Endothelial cell of umbilical vein (primary cell): ENCODE measurements around the gene BTG2. TPM values are rescaled to one million over a fixed set of nuclear protein-coding genes. Genes with fewer than 3 reads are reported as not detected.

ENCODE experiments used
- BruUV-seq: library from RNA; stranded (reverse); fragments of 400-500 nt; replicated peaks from 2 replicates; lab custom pipeline; 2021; lab: Mats Ljungman, UMichigan
- CTCF ChIA-PET: fragments of 300-600, 350-600 bp; sonication (Branson Sonifier 250); formaldehyde crosslinking; loops from one replicate; lab custom pipeline; 2021; ENCODE audit warnings: antibody characterized with exemption, inconsistent platforms; lab: Charles Lee
- POLR2A ChIA-PET: fragments of 300-600, 350-600 bp; sonication (Branson Sonifier 250); formaldehyde crosslinking; loops from one replicate; lab custom pipeline; 2021; ENCODE audit warnings: antibody characterized with exemption, inconsistent platforms; lab: Charles Lee
- DNase-seq: peaks from one replicate; pipeline ENCODE4 v3.0.0-alpha.2; 2011; ENCODE audit warnings: low read depth, low spot score
- FAIRE-seq: peaks from 2 replicates; lab custom pipeline; 2011; peaks lifted over from hg19 to GRCh38; lab: Jason Lieb, UNC
- H2AFZ ChIP-seq: 2 replicates; pipeline ENCODE4 v1.6.0; 2012; ENCODE audit warnings: low read depth, low read length, control low read depth, inconsistent platforms
- H3K27ac ChIP-seq: 2 replicates; pipeline ENCODE4 v1.5.1; 2011; ENCODE audit warnings: low read depth, mild to moderate bottlenecking, control low read depth, low read length, moderate library complexity; ENCODE audit not compliant: insufficient read depth
- H3K27me3 ChIP-seq, 2 experiments: 2 replicates each; pipeline versions ENCODE4 v1.6.0 to v1.6.1; 2011; ENCODE audit warnings: low read length in 2 of 2, mixed read lengths in 1 of 2; ENCODE audit not compliant: control insufficient read depth in 2 of 2, insufficient read depth in 2 of 2
- H3K36me3 ChIP-seq, 2 experiments: 2 replicates in 1 of 2; 3 replicates in 1 of 2; pipeline ENCODE4 v1.5.1; 2011; ENCODE audit warnings: low read length in 2 of 2, mild to moderate bottlenecking in 1 of 2, moderate library complexity in 1 of 2; ENCODE audit not compliant: control insufficient read depth in 2 of 2, insufficient read depth in 2 of 2; ENCODE audit errors: extremely low read depth in 1 of 2
- H3K4me1 ChIP-seq: 3 replicates; pipeline ENCODE4 v1.5.1; 2011; ENCODE audit warnings: mild to moderate bottlenecking, low read length; ENCODE audit not compliant: control insufficient read depth, insufficient read depth; ENCODE audit errors: extremely low read depth
- H3K4me2 ChIP-seq: 2 replicates; pipeline ENCODE4 v1.6.1; 2011; ENCODE audit warnings: low read length, control low read depth, mixed read lengths; ENCODE audit not compliant: insufficient read depth
- H3K4me3 ChIP-seq, 3 experiments: fragments of 200-600 bp in 1 of 3; sonication (generic), shearing (Covaris generic) in 1 of 3; replicated peaks in 1 of 3; 2 replicates each; pipeline ENCODE4 v1.5.1; 2011 to 2016; ENCODE audit warnings: control low read depth in 3 of 3, low read length in 3 of 3, mild to moderate bottlenecking in 2 of 3, inconsistent platforms in 1 of 3, low read depth in 1 of 3, moderate library complexity in 1 of 3; ENCODE audit not compliant: insufficient read depth in 1 of 3
- H3K79me2 ChIP-seq: 2 replicates; pipeline ENCODE4 v1.6.0; 2012; ENCODE audit warnings: low read length, inconsistent platforms; ENCODE audit not compliant: control insufficient read depth, insufficient read depth
- H3K9ac ChIP-seq: replicated peaks from 2 replicates; pipeline ENCODE3; 2011; ENCODE audit warnings: low read length, control low read depth; ENCODE audit not compliant: insufficient read depth; ENCODE audit errors: extremely low read depth
- H3K9me1 ChIP-seq: replicated peaks from 3 replicates; pipeline ENCODE4 v1.6.0; 2011; ENCODE audit warnings: mild to moderate bottlenecking, low read length; ENCODE audit not compliant: control insufficient read depth, insufficient read depth; ENCODE audit errors: extremely low read depth
- H3K9me3 ChIP-seq: replicated peaks from 2 replicates; pipeline ENCODE4 v1.5.1; 2012; ENCODE audit warnings: low read length, inconsistent platforms; ENCODE audit not compliant: control insufficient read depth, insufficient read depth
- H4K20me1 ChIP-seq: replicated peaks from 2 replicates; pipeline ENCODE3; 2011; ENCODE audit warnings: mild to moderate bottlenecking, low read length; ENCODE audit not compliant: control insufficient read depth, insufficient read depth; ENCODE audit errors: extremely low read depth
- EZH2 ChIP-seq: IDR thresholded peaks from 2 replicates; pipeline ENCODE4 v1.6.1; 2012; ENCODE audit warnings: borderline replicate concordance, low read depth, mild to moderate bottlenecking, moderate library complexity, low read length, inconsistent platforms; ENCODE audit not compliant: severe bottlenecking
- FOS ChIP-seq: IDR thresholded peaks from 2 replicates; pipeline ENCODE4 v1.6.1; 2011; ENCODE audit warnings: mild to moderate bottlenecking, low read length, moderate library complexity, borderline replicate concordance; ENCODE audit not compliant: insufficient read depth
- GATA2 ChIP-seq: IDR thresholded peaks from 2 replicates; pipeline ENCODE4 v1.7.0; 2011; ENCODE audit warnings: low read depth, mild to moderate bottlenecking, moderate library complexity, mixed read lengths, low read length; ENCODE audit not compliant: insufficient read length, insufficient read depth
- JUN ChIP-seq: IDR thresholded peaks from 2 replicates; pipeline ENCODE4 v1.6.1; 2011; ENCODE audit warnings: borderline replicate concordance, low read depth; ENCODE audit not compliant: insufficient read length, insufficient read depth
- MAX ChIP-seq: IDR thresholded peaks from 2 replicates; pipeline ENCODE4 v1.6.1; 2011; ENCODE audit not compliant: insufficient read depth, insufficient read length
- MYC ChIP-seq: IDR thresholded peaks from one replicate; pipeline ENCODE4 v1.6.1; 2011; ENCODE audit warnings: mild to moderate bottlenecking, low read depth, low read length
- POLR2A ChIP-seq: IDR thresholded peaks from 2 replicates; pipeline ENCODE4 v1.6.1; 2012; ENCODE audit warnings: low read depth, mild to moderate bottlenecking, control low read depth, low read length
- POLR2AphosphoS5 ChIP-seq: IDR thresholded peaks from 2 replicates; pipeline ENCODE4 v1.6.1; 2012; ENCODE audit warnings: low read depth, mild to moderate bottlenecking, control low read depth, low read length, moderate library complexity; ENCODE audit not compliant: insufficient read depth
- dilution Hi-C: fragments of 300-500 bp; cut with MboI; formaldehyde crosslinking; loops from one replicate; pipeline ENCODE4 v1.15.0; 2019; ENCODE audit warnings: low sequenced_read_pairs; ENCODE audit not compliant: extremely low pct_ligation_motif_present
- intact Hi-C: fragments of 100-400 bp; cut with micrococcal nuclease; formaldehyde crosslinking; loops from one replicate; pipeline ENCODE4 v1.10.0; 2022
- polyA plus RNA-seq, 4 experiments: library from polyadenylated mRNA; depleted of rRNA in 3 of 4; stranded (reverse) in 3 of 4; unstranded in 1 of 4; fragments of >200 nt; gene quantifications; 2 replicates each; pipeline versions ENCODE4 v1.2.1 to v1.2.3, GENCODE V29; 2011 to 2012; ENCODE audit warnings: missing spikeins in 1 of 4
- total RNA-seq: library from RNA; stranded (reverse); gene quantifications from 2 replicates; pipeline ENCODE4 v1.2.3, GENCODE V29; 2021
- TF ChIP-seq, protein P1 (sequence below), 2 donors: IDR thresholded peaks; 1 replicate in 1 of 2; 2 replicates in 1 of 2; pipeline ENCODE4 v1.5.1; 2011; ENCODE audit warnings: low read length in 2 of 2, mild to moderate bottlenecking in 2 of 2, moderate library complexity in 2 of 2, control low read depth in 1 of 2, inconsistent platforms in 1 of 2, low read depth in 1 of 2; ENCODE audit not compliant: insufficient read depth in 1 of 2; ENCODE audit errors: extremely low read depth in 1 of 2

The BTG2 gene
- total and polyA plus RNA-seq, 2 donors (not counting 3 experiments of a cell fraction or from before 2014, with no cell fraction given), result 35.6 to 50.1 TPM

GRCh38 chr1:203321273-203322052 is 16.1 kb downstream of the BTG2 start:
- dilution Hi-C loops (no loop called here), intact Hi-C loops (loop anchor here (10.0 kb wide), 1 partner anchor 287 kb away; no protein-coding TSS in a partner anchor)
- Histone ChIP-seq H3K27ac (no peak overlapping the region), H2AFZ (no peak overlapping the region), H3K4me1 (peaks cover 24% of the 10 kb centered on the region), H3K27me3 (peaks cover 12 to 29% of the 10 kb centered on the region in 2 experiments), H4K20me1 (no peaks in the 10 kb centered on the region), H3K36me3 (no peaks in the 10 kb centered on the region), H3K4me3 (no peak overlapping the region), H3K9me1 (no peaks in the 10 kb centered on the region), H3K9me3 (no peaks in the 10 kb centered on the region), H3K9ac (no peak overlapping the region), H3K4me2 (no peak overlapping the region), H3K79me2 (no peaks in the 10 kb centered on the region)
- ChIA-PET CTCF (interaction anchor here (0.9 to 30.6 kb wide), 10 partner anchors 11 to 286 kb away, joined by 3 to 1014 read pairs (median 7); no protein-coding TSS in a partner anchor), POLR2A (interaction anchor here (1.7 to 8.6 kb wide), 2 partner anchors 11 to 14 kb away, joined by 6 to 115 read pairs; partner anchors contain the start of gene BTG2)
- DNase-seq, result no peak
- FAIRE-seq, result no peak
- TF ChIP-seq MAX, result no peak
- no peak for TF ChIP-seq GATA2
- TF ChIP-seq FOS, result no peak
- no peak for TF ChIP-seq POLR2A
- TF ChIP-seq EZH2, result no peak
- TF ChIP-seq POLR2AphosphoS5, result no peak
- TF ChIP-seq, protein P1, sequence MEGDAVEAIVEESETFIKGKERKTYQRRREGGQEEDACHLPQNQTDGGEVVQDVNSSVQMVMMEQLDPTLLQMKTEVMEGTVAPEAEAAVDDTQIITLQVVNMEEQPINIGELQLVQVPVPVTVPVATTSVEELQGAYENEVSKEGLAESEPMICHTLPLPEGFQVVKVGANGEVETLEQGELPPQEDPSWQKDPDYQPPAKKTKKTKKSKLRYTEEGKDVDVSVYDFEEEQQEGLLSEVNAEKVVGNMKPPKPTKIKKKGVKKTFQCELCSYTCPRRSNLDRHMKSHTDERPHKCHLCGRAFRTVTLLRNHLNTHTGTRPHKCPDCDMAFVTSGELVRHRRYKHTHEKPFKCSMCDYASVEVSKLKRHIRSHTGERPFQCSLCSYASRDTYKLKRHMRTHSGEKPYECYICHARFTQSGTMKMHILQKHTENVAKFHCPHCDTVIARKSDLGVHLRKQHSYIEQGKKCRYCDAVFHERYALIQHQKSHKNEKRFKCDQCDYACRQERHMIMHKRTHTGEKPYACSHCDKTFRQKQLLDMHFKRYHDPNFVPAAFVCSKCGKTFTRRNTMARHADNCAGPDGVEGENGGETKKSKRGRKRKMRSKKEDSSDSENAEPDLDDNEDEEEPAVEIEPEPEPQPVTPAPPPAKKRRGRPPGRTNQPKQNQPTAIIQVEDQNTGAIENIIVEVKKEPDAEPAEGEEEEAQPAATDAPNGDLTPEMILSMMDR (IDR thresholded peaks at IDR 0.05; ENCODE audit: extremely low read depth in 1 of 2, insufficient read depth in 1 of 2, low read depth in 1 of 2, low read length in 2 of 2), result no peak
- TF ChIP-seq JUN, result no peak
- TF ChIP-seq MYC, result no peak
- BruUV-seq, result no TSS peak
